HL-60 (cell line): Measurements from ENCODE around the gene NABP2.
"Not testable (repeated sequence)": the region's sequence is repeated elsewhere in the genome, so short reads cannot be mapped to it uniquely, and the experiment has no call there.

ENCODE experiments used
- DNase-seq, 2 experiments: peaks; one replicate each; pipeline ENCODE4 v3.0.0-alpha.2; 2010 to 2020; ENCODE audit warnings: low read depth in 1 of 2, low spot score in 1 of 2
- H3K27ac ChIP-seq: fragments of 250-450 bp; sonication (Bioruptor Pico); replicated peaks from 2 replicates; pipeline ENCODE4 v1.5.1; 2020; ENCODE audit warnings: mild to moderate bottlenecking, moderate library complexity
- H3K27me3 ChIP-seq: fragments of 250-450 bp; sonication (Bioruptor Pico); 2 replicates; pipeline ENCODE4 v1.5.1; 2021; ENCODE audit warnings: mild to moderate bottlenecking, moderate library complexity; ENCODE audit not compliant: insufficient read depth, poor library complexity, severe bottlenecking
- H3K4me3 ChIP-seq: replicated peaks from 2 replicates; pipeline ENCODE4 v1.5.1; 2011; ENCODE audit warnings: mild to moderate bottlenecking, control low read depth, low read length; ENCODE audit not compliant: insufficient read depth
- GABPA ChIP-seq: IDR thresholded peaks from 2 replicates; pipeline ENCODE4 v1.6.1; 2012; ENCODE audit warnings: low read depth
- POLR2AphosphoS5 ChIP-seq: IDR thresholded peaks from 2 replicates; pipeline ENCODE4 v1.6.1; 2012; ENCODE audit warnings: low read depth
- SPI1 ChIP-seq: IDR thresholded peaks from 2 replicates; pipeline ENCODE4 v1.6.1; 2012; ENCODE audit warnings: low read depth, mild to moderate bottlenecking, borderline replicate concordance
- TF ChIP-seq, protein P1 (sequence below): IDR thresholded peaks from one replicate; pipeline ENCODE4 v1.5.1; 2011; ENCODE audit warnings: low read length, control low read depth, inconsistent platforms; ENCODE audit not compliant: insufficient read depth
- TF ChIP-seq, protein P2 (sequence below): IDR thresholded peaks from 2 replicates; pipeline ENCODE4 v1.6.1; 2012; ENCODE audit warnings: low read depth; ENCODE audit not compliant: insufficient replicate concordance

Gene NABP2

DNA sequence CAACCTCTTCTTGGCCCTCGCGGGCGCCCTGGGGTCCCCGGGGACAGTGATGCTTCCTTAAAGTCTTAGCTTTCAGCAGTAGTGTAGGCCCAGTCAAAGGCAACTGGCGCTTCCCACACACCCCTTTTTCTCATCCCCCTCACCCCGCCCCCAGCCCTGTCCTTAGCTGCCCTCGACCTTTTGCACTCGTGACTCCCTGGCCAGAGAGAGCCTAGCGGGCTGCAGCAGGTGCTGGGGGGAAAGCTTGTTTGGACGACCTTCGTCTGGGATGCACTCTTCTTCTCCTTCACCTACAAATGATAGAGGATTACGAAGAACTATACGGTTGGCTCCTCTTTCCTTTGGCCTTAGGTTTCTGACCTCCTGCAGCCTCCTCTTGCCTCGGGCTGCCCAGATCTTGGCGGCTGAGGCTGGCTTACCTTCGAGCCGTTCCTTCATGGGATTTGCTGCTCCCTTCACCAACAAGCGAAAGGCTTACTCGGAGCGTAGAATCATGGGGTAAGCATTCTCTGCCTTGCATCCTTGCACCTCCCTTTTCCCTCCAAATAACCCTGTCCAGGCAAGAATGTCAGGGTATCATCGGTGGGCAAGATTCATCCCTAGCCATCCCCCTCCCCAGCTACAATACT lies 43.4 kb downstream of the NABP2 start:
- no peaks in the 10 kb centered on the region for H3K27me3 ChIP-seq
- TF ChIP-seq, protein P1, sequence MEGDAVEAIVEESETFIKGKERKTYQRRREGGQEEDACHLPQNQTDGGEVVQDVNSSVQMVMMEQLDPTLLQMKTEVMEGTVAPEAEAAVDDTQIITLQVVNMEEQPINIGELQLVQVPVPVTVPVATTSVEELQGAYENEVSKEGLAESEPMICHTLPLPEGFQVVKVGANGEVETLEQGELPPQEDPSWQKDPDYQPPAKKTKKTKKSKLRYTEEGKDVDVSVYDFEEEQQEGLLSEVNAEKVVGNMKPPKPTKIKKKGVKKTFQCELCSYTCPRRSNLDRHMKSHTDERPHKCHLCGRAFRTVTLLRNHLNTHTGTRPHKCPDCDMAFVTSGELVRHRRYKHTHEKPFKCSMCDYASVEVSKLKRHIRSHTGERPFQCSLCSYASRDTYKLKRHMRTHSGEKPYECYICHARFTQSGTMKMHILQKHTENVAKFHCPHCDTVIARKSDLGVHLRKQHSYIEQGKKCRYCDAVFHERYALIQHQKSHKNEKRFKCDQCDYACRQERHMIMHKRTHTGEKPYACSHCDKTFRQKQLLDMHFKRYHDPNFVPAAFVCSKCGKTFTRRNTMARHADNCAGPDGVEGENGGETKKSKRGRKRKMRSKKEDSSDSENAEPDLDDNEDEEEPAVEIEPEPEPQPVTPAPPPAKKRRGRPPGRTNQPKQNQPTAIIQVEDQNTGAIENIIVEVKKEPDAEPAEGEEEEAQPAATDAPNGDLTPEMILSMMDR = no peak
- TF ChIP-seq, protein P2, sequence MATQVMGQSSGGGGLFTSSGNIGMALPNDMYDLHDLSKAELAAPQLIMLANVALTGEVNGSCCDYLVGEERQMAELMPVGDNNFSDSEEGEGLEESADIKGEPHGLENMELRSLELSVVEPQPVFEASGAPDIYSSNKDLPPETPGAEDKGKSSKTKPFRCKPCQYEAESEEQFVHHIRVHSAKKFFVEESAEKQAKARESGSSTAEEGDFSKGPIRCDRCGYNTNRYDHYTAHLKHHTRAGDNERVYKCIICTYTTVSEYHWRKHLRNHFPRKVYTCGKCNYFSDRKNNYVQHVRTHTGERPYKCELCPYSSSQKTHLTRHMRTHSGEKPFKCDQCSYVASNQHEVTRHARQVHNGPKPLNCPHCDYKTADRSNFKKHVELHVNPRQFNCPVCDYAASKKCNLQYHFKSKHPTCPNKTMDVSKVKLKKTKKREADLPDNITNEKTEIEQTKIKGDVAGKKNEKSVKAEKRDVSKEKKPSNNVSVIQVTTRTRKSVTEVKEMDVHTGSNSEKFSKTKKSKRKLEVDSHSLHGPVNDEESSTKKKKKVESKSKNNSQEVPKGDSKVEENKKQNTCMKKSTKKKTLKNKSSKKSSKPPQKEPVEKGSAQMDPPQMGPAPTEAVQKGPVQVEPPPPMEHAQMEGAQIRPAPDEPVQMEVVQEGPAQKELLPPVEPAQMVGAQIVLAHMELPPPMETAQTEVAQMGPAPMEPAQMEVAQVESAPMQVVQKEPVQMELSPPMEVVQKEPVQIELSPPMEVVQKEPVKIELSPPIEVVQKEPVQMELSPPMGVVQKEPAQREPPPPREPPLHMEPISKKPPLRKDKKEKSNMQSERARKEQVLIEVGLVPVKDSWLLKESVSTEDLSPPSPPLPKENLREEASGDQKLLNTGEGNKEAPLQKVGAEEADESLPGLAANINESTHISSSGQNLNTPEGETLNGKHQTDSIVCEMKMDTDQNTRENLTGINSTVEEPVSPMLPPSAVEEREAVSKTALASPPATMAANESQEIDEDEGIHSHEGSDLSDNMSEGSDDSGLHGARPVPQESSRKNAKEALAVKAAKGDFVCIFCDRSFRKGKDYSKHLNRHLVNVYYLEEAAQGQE = no peak
- TF ChIP-seq SPI1 (no peak), POLR2AphosphoS5 (no peak), GABPA (no peak)
- peak overlapping the region; percentile 82 for H3K4me3 ChIP-seq
- DNase-seq = peak; percentile 41 to 48
- no peak overlapping the region for H3K27ac ChIP-seq

DNA sequence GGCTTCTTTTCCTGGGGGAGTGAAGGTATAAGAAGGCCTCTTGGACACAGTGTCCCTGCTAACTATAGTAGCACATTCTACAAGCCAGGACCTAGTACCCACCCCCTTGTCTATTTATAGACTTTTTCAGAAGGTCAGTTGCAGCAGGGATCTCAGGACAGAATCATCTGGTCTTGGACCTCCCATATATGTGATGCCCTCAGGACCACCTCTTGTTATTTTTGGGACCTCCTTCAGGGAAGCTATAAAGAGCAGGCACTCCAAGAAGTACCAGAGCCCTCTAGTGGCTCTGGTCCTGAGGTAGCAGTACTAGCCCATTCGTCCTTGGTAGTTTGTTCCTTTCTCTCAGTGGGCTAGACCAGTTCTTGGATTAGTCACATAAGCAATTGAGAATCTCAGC lies 46.9 kb downstream of the NABP2 start:
- DNase-seq = no peak
- no peak for TF ChIP-seq GABPA
- TF ChIP-seq, protein P1 = peak; percentile 33
- H3K27me3 ChIP-seq = no peaks in the 10 kb centered on the region
- no peak overlapping the region for H3K27ac ChIP-seq
- no peak overlapping the region for H3K4me3 ChIP-seq

DNA sequence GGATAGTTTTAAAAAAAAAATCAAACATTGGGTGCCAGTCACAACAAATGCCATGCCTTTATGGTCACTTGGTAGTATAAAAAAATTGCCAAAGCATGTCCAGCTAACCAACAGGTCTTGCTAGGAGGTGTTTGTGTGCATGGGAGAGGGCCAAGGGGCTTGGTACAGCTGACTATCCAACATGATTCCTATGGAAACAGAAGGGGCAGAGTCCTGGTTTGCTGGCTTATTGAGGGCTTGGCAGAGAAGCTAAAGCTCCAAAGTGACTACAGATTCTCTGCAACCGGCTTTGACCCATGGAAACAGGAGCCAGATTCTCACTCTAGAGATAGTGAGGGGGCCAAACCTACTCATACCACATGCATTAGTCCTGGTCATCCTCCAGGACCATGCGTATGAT lies 48.3 kb downstream of the NABP2 start:
- not testable (repeated sequence) for DNase-seq, H3K27ac ChIP-seq, H3K27me3 ChIP-seq, H3K4me3 ChIP-seq

DNA sequence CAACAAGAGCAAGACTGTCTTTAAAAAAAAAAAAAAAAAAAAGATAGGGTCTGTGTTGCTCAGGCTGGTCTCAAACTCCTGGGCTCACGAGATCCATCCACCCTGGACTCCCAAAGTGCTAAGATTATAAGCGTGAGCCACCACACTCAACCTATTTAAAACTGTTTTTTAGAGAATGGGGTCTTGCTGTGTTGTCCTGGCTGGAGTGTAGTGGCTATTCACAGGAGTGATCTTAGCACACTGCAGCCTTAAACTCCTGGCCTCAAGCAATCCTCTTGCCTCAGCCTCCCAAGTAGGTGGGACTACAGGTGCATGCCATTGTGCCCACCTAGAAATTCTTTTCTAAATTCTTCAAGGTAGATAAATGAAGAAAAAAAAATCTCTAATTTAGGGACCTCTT lies 50.2 kb downstream of the NABP2 start:
- no peaks in the 10 kb centered on the region for H3K27me3 ChIP-seq
- no peak overlapping the region for H3K27ac ChIP-seq
- TF ChIP-seq, protein P1 = no peak
- no peak for TF ChIP-seq GABPA
- no peak for TF ChIP-seq SPI1
- no peak for TF ChIP-seq POLR2AphosphoS5
- TF ChIP-seq, protein P2 = no peak
- H3K4me3 ChIP-seq = no peak overlapping the region
- DNase-seq = no peak
